CD4-positive, alpha-beta T cell treated with Interleukin-21 for 1 hour (primary cell): ENCODE measurements around the gene ADAMTS17.

Source experiments
- DNase-seq: peaks from one replicate; pipeline ENCODE4 v3.0.0-alpha.2; 2020

Gene ADAMTS17

GRCh38 chr15:100338971-100339444, 2.8 kb downstream of the ADAMTS17 start:
- DNase-seq: peak; percentile 80

- DNase-seq: no peak
These were observed 3.5 kb downstream of the ADAMTS17 start for GRCh38 chr15:100338247-100338646.

- DNase-seq: no peak
These were observed 4.4 kb downstream of the ADAMTS17 start for GRCh38 chr15:100337096-100338044.

- DNase-seq: no peak
These were observed 5.7 kb downstream of the ADAMTS17 start for GRCh38 chr15:100336061-100336460.

- no peak for DNase-seq
These were observed 6.3 kb downstream of the ADAMTS17 start for GRCh38 chr15:100335335-100335999.

- DNase-seq: no peak
These were observed 6.9 kb downstream of the ADAMTS17 start for GRCh38 chr15:100334905-100335304.

GRCh38 chr15:100334456-100334855, 7.3 kb downstream of the ADAMTS17 start:
- no peak for DNase-seq

GRCh38 chr15:100334015-100334414, 7.8 kb downstream of the ADAMTS17 start:
- DNase-seq: peak; percentile 15

GRCh38 chr15:100333236-100333635, 8.5 kb downstream of the ADAMTS17 start:
- DNase-seq: no peak

- no peak for DNase-seq
These were observed 9.1 kb downstream of the ADAMTS17 start for GRCh38 chr15:100332721-100333120.

GRCh38 chr15:100332231-100332630, 9.5 kb downstream of the ADAMTS17 start:
- DNase-seq: no peak

- DNase-seq: peak; percentile 57
These were observed 11.1 kb downstream of the ADAMTS17 start for GRCh38 chr15:100330629-100331215.

GRCh38 chr15:100330221-100330620, 11.6 kb downstream of the ADAMTS17 start:
- peak; percentile 13 for DNase-seq

GRCh38 chr15:100328796-100329195, 13.0 kb downstream of the ADAMTS17 start:
- DNase-seq: no peak

GRCh38 chr15:100318880-100319279, 22.9 kb downstream of the ADAMTS17 start:
- DNase-seq: no peak

GRCh38 chr15:100314809-100315400, 26.9 kb downstream of the ADAMTS17 start:
- DNase-seq: no peak

- no peak for DNase-seq
These were observed 29.8 kb downstream of the ADAMTS17 start for GRCh38 chr15:100311833-100312476.

GRCh38 chr15:100311154-100311625, 30.6 kb downstream of the ADAMTS17 start:
- DNase-seq: no peak

GRCh38 chr15:100310513-100311153, 31.1 kb downstream of the ADAMTS17 start:
- no peak for DNase-seq

- no peak for DNase-seq
These were observed 31.8 kb downstream of the ADAMTS17 start for GRCh38 chr15:100310041-100310405.

- DNase-seq: no peak
These were observed 32.4 kb downstream of the ADAMTS17 start for GRCh38 chr15:100309109-100310040.
